22Rv1 (cell line): ENCODE data around the gene CCDC148.

Experiments used
- ZFX ChIP-seq: fragments of 450-650 bp; IDR thresholded peaks from 2 replicates; pipeline ENCODE4 v1.6.1; 2017; ENCODE audit warnings: antibody characterized with exemption, borderline replicate concordance
- TF ChIP-seq, protein P1 (sequence below): fragments of 450-650 bp; IDR thresholded peaks from 2 replicates; pipeline ENCODE4 v1.5.1; 2017; ENCODE audit warnings: mild to moderate bottlenecking

GRCh38 chr2:158182676-158183295 lies 273.8 kb downstream of the CCDC148 start:
- TF ChIP-seq, protein P1, sequence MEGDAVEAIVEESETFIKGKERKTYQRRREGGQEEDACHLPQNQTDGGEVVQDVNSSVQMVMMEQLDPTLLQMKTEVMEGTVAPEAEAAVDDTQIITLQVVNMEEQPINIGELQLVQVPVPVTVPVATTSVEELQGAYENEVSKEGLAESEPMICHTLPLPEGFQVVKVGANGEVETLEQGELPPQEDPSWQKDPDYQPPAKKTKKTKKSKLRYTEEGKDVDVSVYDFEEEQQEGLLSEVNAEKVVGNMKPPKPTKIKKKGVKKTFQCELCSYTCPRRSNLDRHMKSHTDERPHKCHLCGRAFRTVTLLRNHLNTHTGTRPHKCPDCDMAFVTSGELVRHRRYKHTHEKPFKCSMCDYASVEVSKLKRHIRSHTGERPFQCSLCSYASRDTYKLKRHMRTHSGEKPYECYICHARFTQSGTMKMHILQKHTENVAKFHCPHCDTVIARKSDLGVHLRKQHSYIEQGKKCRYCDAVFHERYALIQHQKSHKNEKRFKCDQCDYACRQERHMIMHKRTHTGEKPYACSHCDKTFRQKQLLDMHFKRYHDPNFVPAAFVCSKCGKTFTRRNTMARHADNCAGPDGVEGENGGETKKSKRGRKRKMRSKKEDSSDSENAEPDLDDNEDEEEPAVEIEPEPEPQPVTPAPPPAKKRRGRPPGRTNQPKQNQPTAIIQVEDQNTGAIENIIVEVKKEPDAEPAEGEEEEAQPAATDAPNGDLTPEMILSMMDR = no peak
- no peak for TF ChIP-seq ZFX
